Measurements from ENCODE around the gene SMARCE1.

SMARCE1 gene

DNA sequence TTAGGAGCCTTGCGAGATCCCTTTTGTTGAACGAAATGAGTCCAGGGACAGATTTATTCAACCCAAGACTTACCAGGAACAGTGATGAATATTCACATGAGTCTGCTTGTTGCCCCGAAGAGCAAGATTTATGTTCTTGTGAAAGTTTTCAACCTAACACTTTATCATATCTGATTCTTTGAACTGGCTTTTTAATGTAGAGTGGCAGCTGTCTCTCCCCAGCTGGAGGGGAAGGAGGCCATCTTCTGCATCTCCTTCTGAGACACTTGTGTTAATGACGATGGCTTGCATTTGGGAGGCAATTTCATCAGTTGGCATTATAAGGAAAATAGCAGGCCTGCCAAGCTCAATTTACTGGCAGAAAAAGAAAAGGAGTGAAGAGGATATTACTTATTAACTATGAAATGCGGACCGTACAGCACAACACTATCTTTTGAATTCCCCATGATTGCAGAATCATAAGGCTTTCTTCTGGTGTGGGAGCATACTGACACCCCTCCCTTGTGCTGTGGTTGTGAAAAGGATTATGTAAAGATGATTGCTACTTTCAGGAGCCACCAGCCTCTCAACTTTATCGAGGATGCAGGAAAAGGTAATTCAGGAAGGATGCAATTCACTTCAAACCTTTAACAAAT is 35.7 kb downstream of the SMARCE1 start:
- Histone ChIP-seq H3K9ac (ENCODE audit: low read length) (no peak overlapping the region), H3K18ac (ENCODE audit: low read depth in 1 of 2, low read length in 2 of 2) (no peak overlapping the region), H2BK120ac (ENCODE audit: low read depth, low read length) (no peak overlapping the region), H3K27ac (ENCODE audit: low read length, poor library complexity, severe bottlenecking) (peak overlapping the region; percentile 38), H3K79me1 (replicated peaks; ENCODE audit: low read length, poor library complexity, severe bottlenecking) (no peaks in the 10 kb centered on the region), H2BK12ac (ENCODE audit: low read length in 2 of 2) (no peak overlapping the region), H3K4ac (ENCODE audit: low read depth in 1 of 2, low read length in 2 of 2) (no peak overlapping the region), H3K23ac (ENCODE audit: low read length in 2 of 2) (no peak overlapping the region), H2BK5ac (ENCODE audit: low read depth, low read length, poor library complexity, severe bottlenecking) (no peak overlapping the region), H3K4me1 (ENCODE audit: control insufficient read depth, insufficient read depth, low read depth, low read length) (peaks cover 23% of the 10 kb centered on the region), H3K27me3 (ENCODE audit: control insufficient read depth in 1 of 2, insufficient read depth in 1 of 2, low read length in 2 of 2) (peaks cover 0 to 32% of the 10 kb centered on the region in 2 experiments), H3K4me2 (ENCODE audit: low read length, poor library complexity, severe bottlenecking) (peak overlapping the region; percentile 11), H2AFZ (ENCODE audit: low read depth, low read length) (no peak overlapping the region), H3K36me3 (ENCODE audit: control insufficient read depth in 1 of 2, insufficient read depth in 2 of 2, low read depth in 1 of 2, low read length in 2 of 2) (no peaks in the 10 kb centered on the region), H4K91ac (ENCODE audit: low read length) (no peak overlapping the region), H3K9me3 (ENCODE audit: control insufficient read depth, low read length) (no peaks in the 10 kb centered on the region), H4K8ac (ENCODE audit: low read length) (no peak overlapping the region), H2BK15ac (ENCODE audit: low read depth, poor library complexity, severe bottlenecking) (no peak overlapping the region), H3K14ac (ENCODE audit: low read length in 2 of 2) (no peak overlapping the region), H2AK5ac (ENCODE audit: low read length, severe bottlenecking) (no peak overlapping the region), H3K4me3 (ENCODE audit: insufficient read depth in 1 of 2, low read depth in 1 of 2, low read length in 2 of 2) (no peak overlapping the region)
- WGBS: 96% methylated on average over 5 of the region's 7 CpGs
- DNase-seq: no peak

DNA sequence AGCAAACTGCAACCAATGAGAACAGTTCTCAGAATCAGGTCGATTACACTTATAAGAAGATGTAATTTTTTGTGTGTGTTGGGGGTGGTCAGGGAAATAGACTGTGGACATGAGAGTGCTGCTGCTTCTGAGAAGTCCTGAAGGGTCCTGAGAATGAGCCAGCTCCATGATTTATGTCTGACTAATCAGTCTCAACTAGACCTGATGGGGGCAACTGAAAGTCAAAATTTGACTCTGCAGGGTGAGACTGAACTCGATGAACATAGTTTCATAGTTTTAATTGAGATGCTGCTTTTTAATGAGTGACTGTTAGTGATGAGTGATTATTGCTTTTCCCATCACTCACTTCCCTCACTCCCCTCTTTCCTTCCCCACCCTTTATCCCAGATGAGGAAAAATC is 37.3 kb downstream of the SMARCE1 start:
- peaks cover 15% of the 10 kb centered on the region for H3K4me1 ChIP-seq (ENCODE audit: control insufficient read depth, insufficient read depth, low read depth, low read length)
- H3K18ac ChIP-seq (ENCODE audit: low read depth in 1 of 2, low read length in 2 of 2): no peak overlapping the region
- H3K4me3 ChIP-seq (ENCODE audit: insufficient read depth in 1 of 2, low read depth in 1 of 2, low read length in 2 of 2): no peak overlapping the region
- no peak overlapping the region for H3K4ac ChIP-seq (ENCODE audit: low read depth in 1 of 2, low read length in 2 of 2)
- no peak overlapping the region for H4K8ac ChIP-seq (ENCODE audit: low read length)
- H2AFZ ChIP-seq (ENCODE audit: low read depth, low read length): no peak overlapping the region
- H2AK5ac ChIP-seq (ENCODE audit: low read length, severe bottlenecking): no peak overlapping the region
- no peak overlapping the region for H2BK15ac ChIP-seq (ENCODE audit: low read depth, poor library complexity, severe bottlenecking)
- no peak overlapping the region for H3K14ac ChIP-seq (ENCODE audit: low read length in 2 of 2)
- H3K9ac ChIP-seq (ENCODE audit: low read length): no peak overlapping the region
- no peak for DNase-seq
- no peak overlapping the region for H2BK12ac ChIP-seq (ENCODE audit: low read length in 2 of 2)
- H3K36me3 ChIP-seq (ENCODE audit: control insufficient read depth in 1 of 2, insufficient read depth in 2 of 2, low read depth in 1 of 2, low read length in 2 of 2): no peaks in the 10 kb centered on the region
- no peaks in the 10 kb centered on the region for H3K79me1 ChIP-seq (replicated peaks; ENCODE audit: low read length, poor library complexity, severe bottlenecking)
- no peaks in the 10 kb centered on the region for H3K9me3 ChIP-seq (ENCODE audit: control insufficient read depth, low read length)
- no peak overlapping the region for H3K27ac ChIP-seq (ENCODE audit: low read length, poor library complexity, severe bottlenecking)
- H3K23ac ChIP-seq (ENCODE audit: low read length in 2 of 2): no peak overlapping the region
- H4K91ac ChIP-seq (ENCODE audit: low read length): no peak overlapping the region
- 86% methylated on average over 1 of the region's 2 CpGs for WGBS
- no peak overlapping the region for H3K4me2 ChIP-seq (ENCODE audit: low read length, poor library complexity, severe bottlenecking)
- peaks cover 0 to 21% of the 10 kb centered on the region in 2 experiments for H3K27me3 ChIP-seq (ENCODE audit: control insufficient read depth in 1 of 2, insufficient read depth in 1 of 2, low read length in 2 of 2)
- H2BK120ac ChIP-seq (ENCODE audit: low read depth, low read length): no peak overlapping the region
- H2BK5ac ChIP-seq (ENCODE audit: low read depth, low read length, poor library complexity, severe bottlenecking): no peak overlapping the region

DNA sequence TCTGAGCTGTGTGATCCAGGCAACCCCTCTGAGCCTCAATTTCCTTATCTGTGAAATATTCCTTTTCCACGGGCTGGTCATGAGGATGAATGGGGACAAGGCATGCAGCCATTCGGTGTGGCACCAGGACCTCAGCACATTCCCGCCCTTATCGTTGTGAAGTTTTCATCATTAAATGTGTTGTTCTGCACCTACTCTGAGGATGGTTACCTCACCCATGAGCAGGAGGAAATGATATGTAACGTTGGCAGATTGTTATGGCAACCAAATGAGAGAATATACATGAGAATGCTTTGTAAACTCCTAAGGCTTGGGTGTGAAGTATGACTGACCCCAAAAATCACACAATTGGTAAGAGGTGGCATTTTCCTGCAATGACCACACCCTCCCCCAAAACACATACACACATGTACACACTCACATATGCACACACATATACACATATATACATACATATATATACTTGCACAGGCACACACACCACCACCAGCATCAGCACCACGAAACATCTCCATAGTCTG is 39.5 kb downstream of the SMARCE1 start:
- no peak overlapping the region for H2AFZ ChIP-seq (ENCODE audit: low read depth, low read length)

DNA sequence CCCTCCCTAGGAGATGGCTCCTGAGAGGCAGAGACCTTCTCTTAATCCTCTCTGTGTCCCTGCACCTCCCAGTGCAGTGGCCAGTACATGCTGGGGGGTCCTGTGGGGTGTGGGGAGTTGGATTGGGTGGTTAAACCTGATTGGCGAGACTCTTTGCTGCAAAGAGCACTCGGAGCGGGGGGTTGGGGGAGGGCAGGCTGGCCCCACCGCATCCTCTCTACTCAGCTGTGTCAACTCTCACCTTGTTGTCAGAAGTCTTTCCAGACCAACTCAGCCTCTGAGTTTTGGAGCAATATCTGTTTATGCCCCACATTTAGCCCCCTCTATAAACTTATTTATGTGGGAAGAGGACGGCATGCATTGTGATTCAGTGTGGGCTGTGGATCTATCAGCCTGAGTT is 40.0 kb downstream of the SMARCE1 start:
- Histone ChIP-seq H2BK5ac (ENCODE audit: low read depth, low read length, poor library complexity, severe bottlenecking) (no peak overlapping the region), H3K36me3 (ENCODE audit: control insufficient read depth in 1 of 2, insufficient read depth in 2 of 2, low read depth in 1 of 2, low read length in 2 of 2) (no peaks in the 10 kb centered on the region), H2AK5ac (ENCODE audit: low read length, severe bottlenecking) (no peak overlapping the region), H3K27me3 (ENCODE audit: control insufficient read depth in 1 of 2, insufficient read depth in 1 of 2, low read length in 2 of 2) (peaks cover 0 to 18% of the 10 kb centered on the region in 2 experiments), H3K4me2 (ENCODE audit: low read length, poor library complexity, severe bottlenecking) (no peak overlapping the region), H3K9me3 (ENCODE audit: control insufficient read depth, low read length) (no peaks in the 10 kb centered on the region), H3K18ac (ENCODE audit: low read depth in 1 of 2, low read length in 2 of 2) (no peak overlapping the region), H3K9ac (ENCODE audit: low read length) (no peak overlapping the region), H3K4me3 (ENCODE audit: insufficient read depth in 1 of 2, low read depth in 1 of 2, low read length in 2 of 2) (no peak overlapping the region), H2BK120ac (ENCODE audit: low read depth, low read length) (no peak overlapping the region), H3K4ac (ENCODE audit: low read depth in 1 of 2, low read length in 2 of 2) (no peak overlapping the region), H3K79me1 (replicated peaks; ENCODE audit: low read length, poor library complexity, severe bottlenecking) (no peaks in the 10 kb centered on the region), H3K27ac (ENCODE audit: low read length, poor library complexity, severe bottlenecking) (no peak overlapping the region), H3K23ac (ENCODE audit: low read length in 2 of 2) (no peak overlapping the region), H2AFZ (ENCODE audit: low read depth, low read length) (no peak overlapping the region), H2BK12ac (ENCODE audit: low read length in 2 of 2) (no peak overlapping the region), H3K14ac (ENCODE audit: low read length in 2 of 2) (no peak overlapping the region), H2BK15ac (ENCODE audit: low read depth, poor library complexity, severe bottlenecking) (no peak overlapping the region), H3K4me1 (ENCODE audit: control insufficient read depth, insufficient read depth, low read depth, low read length) (peaks cover 5% of the 10 kb centered on the region), H4K8ac (ENCODE audit: low read length) (no peak overlapping the region), H4K91ac (ENCODE audit: low read length) (peak overlapping the region; percentile 7)
- WGBS: 100% methylated on average over 1 of the region's 5 CpGs
- no peak for DNase-seq

More for the DNA sequence above, 39.5 kb downstream of the SMARCE1 start:
- H2BK12ac ChIP-seq (ENCODE audit: low read length in 2 of 2): no peak overlapping the region
- peaks cover 7% of the 10 kb centered on the region for H3K4me1 ChIP-seq (ENCODE audit: control insufficient read depth, insufficient read depth, low read depth, low read length)
- H3K27me3 ChIP-seq (ENCODE audit: control insufficient read depth in 1 of 2, insufficient read depth in 1 of 2, low read length in 2 of 2): peaks cover 0 to 21% of the 10 kb centered on the region in 2 experiments
- no peak overlapping the region for H3K4me2 ChIP-seq (ENCODE audit: low read length, poor library complexity, severe bottlenecking)
- H3K79me1 ChIP-seq (replicated peaks; ENCODE audit: low read length, poor library complexity, severe bottlenecking): no peaks in the 10 kb centered on the region
- no peak overlapping the region for H2AK5ac ChIP-seq (ENCODE audit: low read length, severe bottlenecking)
- no peak overlapping the region for H3K23ac ChIP-seq (ENCODE audit: low read length in 2 of 2)
- no peak overlapping the region for H3K4me3 ChIP-seq (ENCODE audit: insufficient read depth in 1 of 2, low read depth in 1 of 2, low read length in 2 of 2)
- H3K36me3 ChIP-seq (ENCODE audit: control insufficient read depth in 1 of 2, insufficient read depth in 2 of 2, low read depth in 1 of 2, low read length in 2 of 2): no peaks in the 10 kb centered on the region
- no peak overlapping the region for H3K14ac ChIP-seq (ENCODE audit: low read length in 2 of 2)
- H2BK120ac ChIP-seq (ENCODE audit: low read depth, low read length): no peak overlapping the region
- no peak overlapping the region for H2BK15ac ChIP-seq (ENCODE audit: low read depth, poor library complexity, severe bottlenecking)
- no peak for DNase-seq
- no peak overlapping the region for H3K4ac ChIP-seq (ENCODE audit: low read depth in 1 of 2, low read length in 2 of 2)
- H4K8ac ChIP-seq (ENCODE audit: low read length): no peak overlapping the region
- H3K18ac ChIP-seq (ENCODE audit: low read depth in 1 of 2, low read length in 2 of 2): no peak overlapping the region
- no peak overlapping the region for H2BK5ac ChIP-seq (ENCODE audit: low read depth, low read length, poor library complexity, severe bottlenecking)
- no peak overlapping the region for H3K27ac ChIP-seq (ENCODE audit: low read length, poor library complexity, severe bottlenecking)
- H4K91ac ChIP-seq (ENCODE audit: low read length): no peak overlapping the region
- H3K9me3 ChIP-seq (ENCODE audit: control insufficient read depth, low read length): no peaks in the 10 kb centered on the region
- no peak overlapping the region for H3K9ac ChIP-seq (ENCODE audit: low read length)
- 82% methylated on average over 6 of the region's 6 CpGs for WGBS

Measured in mesenchymal stem cell (in vitro differentiated cells and primary cell).